IPS-20b (cell line): ENCODE data around the gene PLD1.

Experiments
- H3K27ac ChIP-seq: one replicate; pipeline ENCODE4 v1.5.1; 2013; ENCODE audit warnings: low read length
- H3K27me3 ChIP-seq: 2 replicates; pipeline ENCODE4 v1.6.1; 2013; ENCODE audit warnings: mild to moderate bottlenecking, low read length, inconsistent platforms; ENCODE audit not compliant: insufficient read depth
- H3K36me3 ChIP-seq: 2 replicates; pipeline ENCODE4 v1.6.1; 2013; ENCODE audit warnings: low read depth, mild to moderate bottlenecking, inconsistent platforms, low read length, moderate library complexity; ENCODE audit not compliant: insufficient read depth
- H3K4me1 ChIP-seq: 2 replicates; pipeline ENCODE4 v1.6.1; 2013; ENCODE audit warnings: mild to moderate bottlenecking, control low read depth, inconsistent platforms, low read length, moderate library complexity; ENCODE audit not compliant: insufficient read depth
- H3K4me3 ChIP-seq: 2 replicates; pipeline ENCODE4 v1.5.1; 2013; ENCODE audit warnings: mild to moderate bottlenecking, low read length, inconsistent platforms
- H3K9ac ChIP-seq: 2 replicates; pipeline ENCODE4 v1.6.1; 2013; ENCODE audit warnings: low read depth, mild to moderate bottlenecking, inconsistent platforms, low read length, moderate library complexity
- H3K9me3 ChIP-seq: 2 replicates; pipeline ENCODE4 v1.6.1; 2013; ENCODE audit warnings: mild to moderate bottlenecking, low read depth, low read length, inconsistent platforms; ENCODE audit not compliant: insufficient read depth

The PLD1 gene

GRCh38 chr3:171801738-171802589 is 8.3 kb downstream of the PLD1 start:
- no peak overlapping the region for H3K4me3 ChIP-seq
- H3K27me3 ChIP-seq: no peaks in the 10 kb centered on the region
- no peaks in the 10 kb centered on the region for H3K9me3 ChIP-seq
- H3K9ac ChIP-seq: no peak overlapping the region
- H3K4me1 ChIP-seq: peaks cover 9% of the 10 kb centered on the region
- H3K36me3 ChIP-seq: no peaks in the 10 kb centered on the region
- H3K27ac ChIP-seq: no peak overlapping the region

DNA sequence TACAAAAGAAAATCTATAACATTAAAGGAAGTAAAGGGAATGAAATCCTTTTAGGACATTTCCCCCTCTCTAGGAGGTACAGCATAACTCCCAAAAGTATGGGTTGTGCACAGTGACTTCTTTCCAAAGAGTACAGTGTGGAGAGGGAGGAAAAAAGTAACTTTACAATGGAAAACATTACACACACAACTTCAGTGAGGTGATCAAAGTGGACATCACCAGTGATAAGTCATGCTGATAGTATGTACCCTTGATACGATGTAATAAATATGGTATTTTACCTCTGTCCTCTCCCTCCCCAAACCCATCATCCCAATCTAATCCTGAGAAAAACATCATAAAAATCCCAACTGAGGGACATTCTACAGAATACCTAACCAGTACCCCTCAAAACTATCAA is 10.8 kb downstream of the PLD1 start:
- Histone ChIP-seq H3K36me3 (no peaks in the 10 kb centered on the region), H3K27me3 (no peaks in the 10 kb centered on the region), H3K9me3 (no peaks in the 10 kb centered on the region), H3K27ac (no peak overlapping the region), H3K9ac (no peak overlapping the region), H3K4me1 (peaks cover 9% of the 10 kb centered on the region), H3K4me3 (no peak overlapping the region)

GRCh38 chr3:171797873-171798272 is 12.4 kb downstream of the PLD1 start:
- Histone ChIP-seq H3K9me3 (no peaks in the 10 kb centered on the region), H3K4me1 (peaks cover 9% of the 10 kb centered on the region), H3K27ac (no peak overlapping the region), H3K4me3 (no peak overlapping the region), H3K36me3 (no peaks in the 10 kb centered on the region), H3K9ac (no peak overlapping the region), H3K27me3 (no peaks in the 10 kb centered on the region)

DNA sequence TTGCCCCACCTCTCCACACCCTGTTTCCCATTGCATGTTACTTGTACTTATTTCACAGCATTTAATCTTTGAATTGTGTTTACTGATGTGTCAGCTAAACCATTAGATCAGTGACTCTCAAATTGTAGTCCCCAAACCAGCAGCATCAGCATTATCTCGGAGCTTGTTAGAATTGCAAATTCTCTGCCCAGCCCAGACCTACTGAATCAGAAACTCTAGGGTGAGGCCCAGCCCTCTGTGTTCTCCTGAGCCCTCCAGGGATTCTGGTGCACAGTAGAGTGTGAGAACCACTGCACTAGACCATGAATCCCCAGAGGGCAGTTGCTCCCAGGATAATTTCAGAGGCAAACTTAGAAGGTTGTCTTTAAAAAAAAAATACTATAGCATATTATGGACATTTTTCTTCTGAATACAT is 13.0 kb downstream of the PLD1 start:
- Histone ChIP-seq H3K27me3 (no peaks in the 10 kb centered on the region), H3K4me1 (peaks cover 11% of the 10 kb centered on the region), H3K36me3 (no peaks in the 10 kb centered on the region), H3K9ac (no peak overlapping the region), H3K9me3 (no peaks in the 10 kb centered on the region), H3K4me3 (no peak overlapping the region), H3K27ac (no peak overlapping the region)

DNA sequence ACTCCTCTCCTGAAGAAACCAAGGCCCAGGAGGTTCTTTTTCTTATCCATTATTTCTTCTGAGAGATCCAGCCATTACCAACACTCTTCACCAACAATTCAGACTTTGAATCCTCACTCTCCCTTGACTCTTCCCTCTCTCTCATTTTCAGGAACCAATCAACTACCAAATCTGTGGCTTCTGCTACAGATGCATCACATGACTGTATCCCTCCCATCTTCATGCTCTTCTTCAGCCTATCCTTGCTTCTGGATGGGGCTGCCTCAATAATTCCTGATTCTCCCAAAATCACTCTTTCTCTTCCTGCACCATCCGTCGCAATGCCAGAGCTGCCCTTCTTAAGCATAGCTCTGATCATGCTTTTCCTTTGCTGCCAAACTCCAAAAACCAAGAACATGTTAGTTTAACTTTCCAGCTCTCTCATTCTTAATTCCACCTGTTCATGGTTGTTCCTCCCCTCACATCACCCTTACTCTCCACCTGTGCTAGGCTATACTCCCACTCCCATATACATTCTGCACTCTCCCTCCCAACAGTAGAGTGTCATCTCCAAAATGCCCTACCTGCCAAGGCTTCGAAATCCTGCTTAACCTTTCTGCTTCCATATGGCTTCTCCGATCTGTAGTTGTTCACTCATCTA is 13.5 kb downstream of the PLD1 start:
- H3K36me3 ChIP-seq: no peaks in the 10 kb centered on the region
- H3K27ac ChIP-seq: no peak overlapping the region
- H3K4me3 ChIP-seq: no peak overlapping the region
- no peak overlapping the region for H3K9ac ChIP-seq
- H3K9me3 ChIP-seq: no peaks in the 10 kb centered on the region
- no peaks in the 10 kb centered on the region for H3K27me3 ChIP-seq
- H3K4me1 ChIP-seq: peaks cover 15% of the 10 kb centered on the region

- H3K27ac ChIP-seq: no peak overlapping the region
- no peaks in the 10 kb centered on the region for H3K27me3 ChIP-seq
- H3K4me1 ChIP-seq: peaks cover 9% of the 10 kb centered on the region; the same call in 1 of the 2 replicates
- H3K4me3 ChIP-seq: no peak overlapping the region
- no peaks in the 10 kb centered on the region for H3K9me3 ChIP-seq
- H3K9ac ChIP-seq: no peak overlapping the region
- no peaks in the 10 kb centered on the region for H3K36me3 ChIP-seq
Observed at GRCh38 chr3:171792531-171792930, 17.8 kb downstream of the PLD1 start.

- Histone ChIP-seq H3K36me3 (no peaks in the 10 kb centered on the region), H3K4me1 (0 out of 2 replicates have a peak, but pooled peaks cover 9% of the 10 kb centered on the region), H3K4me3 (no peak overlapping the region), H3K9ac (no peak overlapping the region), H3K27ac (no peak overlapping the region), H3K9me3 (no peaks in the 10 kb centered on the region), H3K27me3 (no peaks in the 10 kb centered on the region)
Observed at GRCh38 chr3:171791692-171792076, 18.6 kb downstream of the PLD1 start.

DNA sequence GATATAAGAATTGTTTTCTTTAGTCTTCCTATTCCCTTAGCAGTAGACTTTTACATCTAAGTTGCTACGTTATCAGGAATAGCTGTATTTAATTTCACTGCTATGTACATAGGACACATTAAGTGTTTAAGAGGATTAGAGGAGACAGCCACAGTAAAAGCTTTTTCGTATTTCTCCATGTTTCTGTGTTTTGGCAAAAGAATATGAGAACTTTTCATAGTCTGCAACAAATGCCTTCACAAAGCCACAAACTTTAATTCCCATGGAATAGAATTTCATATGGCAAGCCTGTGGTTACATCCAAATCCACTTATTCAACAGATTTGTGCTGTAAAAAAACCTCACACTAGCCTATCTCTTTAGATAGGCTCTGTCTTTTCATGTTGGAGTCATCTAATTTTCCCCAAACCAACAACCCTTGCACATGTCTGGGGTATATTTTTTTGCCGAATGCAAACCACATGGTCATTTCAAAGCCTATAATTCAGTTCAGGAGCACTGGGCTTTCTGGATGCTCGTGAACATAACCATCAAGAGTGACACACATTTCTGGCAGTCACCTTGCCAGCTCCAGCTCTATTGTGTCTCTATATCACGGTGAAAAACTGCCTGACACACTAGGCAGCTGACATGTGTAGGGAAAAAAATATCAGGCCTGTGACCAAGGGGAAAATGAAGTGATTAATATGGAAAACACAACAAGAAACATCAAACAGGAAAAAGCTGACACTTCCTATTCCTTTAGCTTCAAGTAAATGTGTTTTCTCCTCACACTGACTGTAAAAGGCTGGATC is 19.2 kb downstream of the PLD1 start:
- Histone ChIP-seq H3K9me3 (no peaks in the 10 kb centered on the region), H3K27me3 (no peaks in the 10 kb centered on the region), H3K4me3 (no peak overlapping the region), H3K27ac (no peak overlapping the region), H3K36me3 (no peaks in the 10 kb centered on the region), H3K9ac (no peak overlapping the region), H3K4me1 (0 out of 2 replicates have a peak, but pooled peaks cover 9% of the 10 kb centered on the region)

DNA sequence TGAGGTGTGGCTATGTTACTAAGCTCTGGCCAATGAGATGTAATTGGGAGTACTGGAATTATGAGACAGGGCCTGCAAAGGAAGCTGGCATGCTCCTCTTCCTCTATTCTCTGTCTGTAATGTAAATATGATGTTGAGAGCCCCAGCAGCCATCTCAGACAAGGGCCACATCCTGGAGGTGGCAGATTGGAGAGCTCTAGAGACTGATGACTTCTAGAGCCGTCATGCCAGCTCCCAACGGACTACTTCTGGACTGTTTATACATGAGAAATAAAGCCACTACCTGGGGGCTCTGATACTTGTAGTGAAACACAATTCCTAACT is 19.7 kb downstream of the PLD1 start:
- Histone ChIP-seq H3K27ac (no peak overlapping the region), H3K9me3 (no peaks in the 10 kb centered on the region), H3K9ac (no peak overlapping the region), H3K27me3 (no peaks in the 10 kb centered on the region), H3K36me3 (no peaks in the 10 kb centered on the region), H3K4me1 (0 out of 2 replicates have a peak, but pooled peaks cover 9% of the 10 kb centered on the region), H3K4me3 (no peak overlapping the region)

GRCh38 chr3:171789759-171790505 is 20.4 kb downstream of the PLD1 start:
- no peaks in the 10 kb centered on the region for H3K36me3 ChIP-seq
- no peak overlapping the region for H3K4me3 ChIP-seq
- H3K9me3 ChIP-seq: no peaks in the 10 kb centered on the region
- no peak overlapping the region for H3K9ac ChIP-seq
- no peaks in the 10 kb centered on the region for H3K27me3 ChIP-seq
- H3K4me1 ChIP-seq: 0 out of 2 replicates have a peak, but pooled peaks cover 9% of the 10 kb centered on the region
- H3K27ac ChIP-seq: no peak overlapping the region
